Endothelial cell of umbilical vein (primary cell): ENCODE results near the gene LGR6. TPM values are rescaled to one million over a fixed set of nuclear protein-coding genes. Genes with fewer than 3 reads are reported as not detected.

Source experiments
- BruUV-seq: library from RNA; stranded (reverse); fragments of 400-500 nt; replicated peaks from 2 replicates; lab custom pipeline; 2021; lab: Mats Ljungman, UMichigan
- CTCF ChIA-PET: fragments of 300-600, 350-600 bp; sonication (Branson Sonifier 250); formaldehyde crosslinking; loops from one replicate; lab custom pipeline; 2021; ENCODE audit warnings: antibody characterized with exemption, inconsistent platforms; lab: Charles Lee
- POLR2A ChIA-PET: fragments of 300-600, 350-600 bp; sonication (Branson Sonifier 250); formaldehyde crosslinking; loops from one replicate; lab custom pipeline; 2021; ENCODE audit warnings: antibody characterized with exemption, inconsistent platforms; lab: Charles Lee
- DNase-seq: peaks from one replicate; pipeline ENCODE4 v3.0.0-alpha.2; 2011; ENCODE audit warnings: low read depth, low spot score
- FAIRE-seq: peaks from 2 replicates; lab custom pipeline; 2011; peaks lifted over from hg19 to GRCh38; lab: Jason Lieb, UNC
- H2AFZ ChIP-seq: 2 replicates; pipeline ENCODE4 v1.6.0; 2012; ENCODE audit warnings: low read depth, low read length, control low read depth, inconsistent platforms
- H3K27ac ChIP-seq: 2 replicates; pipeline ENCODE4 v1.5.1; 2011; ENCODE audit warnings: low read depth, mild to moderate bottlenecking, control low read depth, low read length, moderate library complexity; ENCODE audit not compliant: insufficient read depth
- H3K27me3 ChIP-seq, 2 experiments: 2 replicates each; pipeline versions ENCODE4 v1.6.0 to v1.6.1; 2011; ENCODE audit warnings: low read length in 2 of 2, mixed read lengths in 1 of 2; ENCODE audit not compliant: control insufficient read depth in 2 of 2, insufficient read depth in 2 of 2
- H3K36me3 ChIP-seq, 2 experiments: 2 replicates in 1 of 2; 3 replicates in 1 of 2; pipeline ENCODE4 v1.5.1; 2011; ENCODE audit warnings: low read length in 2 of 2, mild to moderate bottlenecking in 1 of 2, moderate library complexity in 1 of 2; ENCODE audit not compliant: control insufficient read depth in 2 of 2, insufficient read depth in 2 of 2; ENCODE audit errors: extremely low read depth in 1 of 2
- H3K4me1 ChIP-seq: 3 replicates; pipeline ENCODE4 v1.5.1; 2011; ENCODE audit warnings: mild to moderate bottlenecking, low read length; ENCODE audit not compliant: control insufficient read depth, insufficient read depth; ENCODE audit errors: extremely low read depth
- H3K4me2 ChIP-seq: 2 replicates; pipeline ENCODE4 v1.6.1; 2011; ENCODE audit warnings: low read length, control low read depth, mixed read lengths; ENCODE audit not compliant: insufficient read depth
- H3K4me3 ChIP-seq, 3 experiments: fragments of 200-600 bp in 1 of 3; sonication (generic), shearing (Covaris generic) in 1 of 3; replicated peaks in 1 of 3; 2 replicates each; pipeline ENCODE4 v1.5.1; 2011 to 2016; ENCODE audit warnings: control low read depth in 3 of 3, low read length in 3 of 3, mild to moderate bottlenecking in 2 of 3, inconsistent platforms in 1 of 3, low read depth in 1 of 3, moderate library complexity in 1 of 3; ENCODE audit not compliant: insufficient read depth in 1 of 3
- H3K79me2 ChIP-seq: 2 replicates; pipeline ENCODE4 v1.6.0; 2012; ENCODE audit warnings: low read length, inconsistent platforms; ENCODE audit not compliant: control insufficient read depth, insufficient read depth
- H3K9ac ChIP-seq: replicated peaks from 2 replicates; pipeline ENCODE3; 2011; ENCODE audit warnings: low read length, control low read depth; ENCODE audit not compliant: insufficient read depth; ENCODE audit errors: extremely low read depth
- H3K9me1 ChIP-seq: replicated peaks from 3 replicates; pipeline ENCODE4 v1.6.0; 2011; ENCODE audit warnings: mild to moderate bottlenecking, low read length; ENCODE audit not compliant: control insufficient read depth, insufficient read depth; ENCODE audit errors: extremely low read depth
- H3K9me3 ChIP-seq: replicated peaks from 2 replicates; pipeline ENCODE4 v1.5.1; 2012; ENCODE audit warnings: low read length, inconsistent platforms; ENCODE audit not compliant: control insufficient read depth, insufficient read depth
- H4K20me1 ChIP-seq: replicated peaks from 2 replicates; pipeline ENCODE3; 2011; ENCODE audit warnings: mild to moderate bottlenecking, low read length; ENCODE audit not compliant: control insufficient read depth, insufficient read depth; ENCODE audit errors: extremely low read depth
- CTCF ChIP-seq, 2 donors: IDR thresholded peaks; 1 replicate in 1 of 2; 2 replicates in 1 of 2; pipeline ENCODE4 v1.5.1; 2011; ENCODE audit warnings: low read length in 2 of 2, mild to moderate bottlenecking in 2 of 2, moderate library complexity in 2 of 2, control low read depth in 1 of 2, inconsistent platforms in 1 of 2, low read depth in 1 of 2; ENCODE audit not compliant: insufficient read depth in 1 of 2; ENCODE audit errors: extremely low read depth in 1 of 2
- FOS ChIP-seq: IDR thresholded peaks from 2 replicates; pipeline ENCODE4 v1.6.1; 2011; ENCODE audit warnings: mild to moderate bottlenecking, low read length, moderate library complexity, borderline replicate concordance; ENCODE audit not compliant: insufficient read depth
- JUN ChIP-seq: IDR thresholded peaks from 2 replicates; pipeline ENCODE4 v1.6.1; 2011; ENCODE audit warnings: borderline replicate concordance, low read depth; ENCODE audit not compliant: insufficient read length, insufficient read depth
- MAX ChIP-seq: IDR thresholded peaks from 2 replicates; pipeline ENCODE4 v1.6.1; 2011; ENCODE audit not compliant: insufficient read depth, insufficient read length
- MYC ChIP-seq: IDR thresholded peaks from one replicate; pipeline ENCODE4 v1.6.1; 2011; ENCODE audit warnings: mild to moderate bottlenecking, low read depth, low read length
- dilution Hi-C: fragments of 300-500 bp; cut with MboI; formaldehyde crosslinking; loops from one replicate; pipeline ENCODE4 v1.15.0; 2019; ENCODE audit warnings: low sequenced_read_pairs; ENCODE audit not compliant: extremely low pct_ligation_motif_present
- intact Hi-C: fragments of 100-400 bp; cut with micrococcal nuclease; formaldehyde crosslinking; loops from one replicate; pipeline ENCODE4 v1.10.0; 2022
- polyA plus RNA-seq, 4 experiments: library from polyadenylated mRNA; depleted of rRNA in 3 of 4; stranded (reverse) in 3 of 4; unstranded in 1 of 4; fragments of >200 nt; gene quantifications; 2 replicates each; pipeline versions ENCODE4 v1.2.1 to v1.2.3, GENCODE V29; 2011 to 2012; ENCODE audit warnings: missing spikeins in 1 of 4
- total RNA-seq: library from RNA; stranded (reverse); gene quantifications from 2 replicates; pipeline ENCODE4 v1.2.3, GENCODE V29; 2021

LGR6 gene
- total and polyA plus RNA-seq, 2 donors (not counting 3 experiments of a cell fraction or from before 2014, with no cell fraction given), result not detected

- H3K9me3 ChIP-seq, result no peaks in the 10 kb centered on the region
- H3K4me1 ChIP-seq, result peaks cover 15% of the 10 kb centered on the region
- CTCF ChIA-PET, result interaction anchor here (0.7 to 4.2 kb wide), 21 partner anchors 8 to 445 kb away, joined by 3 to 117 read pairs (median 6); no protein-coding TSS in a partner anchor
- no peaks in the 10 kb centered on the region for H3K36me3 ChIP-seq
- no peak overlapping the region for H3K4me2 ChIP-seq
- no peak overlapping the region for H2AFZ ChIP-seq
- peaks cover 0 to 4% of the 10 kb centered on the region in 2 experiments for H3K27me3 ChIP-seq
- no peaks in the 10 kb centered on the region for H3K9me1 ChIP-seq
- no peaks in the 10 kb centered on the region for H3K79me2 ChIP-seq
- BruUV-seq, result no TSS peak
- dilution Hi-C loops, result no loop called here
- no peaks in the 10 kb centered on the region for H4K20me1 ChIP-seq
- no peak overlapping the region for H3K4me3 ChIP-seq
- H3K9ac ChIP-seq, result no peak overlapping the region
- DNase-seq, result no peak
- no peak overlapping the region for H3K27ac ChIP-seq
- FAIRE-seq, result no peak
- intact Hi-C loops, result no loop called here
- TF ChIP-seq JUN (no peak), MAX (no peak), CTCF (IDR thresholded peaks at IDR 0.05; ENCODE audit: extremely low read depth in 1 of 2, insufficient read depth in 1 of 2, low read depth in 1 of 2, low read length in 2 of 2) (no peak), MYC (no peak), FOS (no peak)
- POLR2A ChIA-PET, result interaction anchor here (1.9 kb wide), 1 partner anchor 12 kb away, joined by 4 read pairs; no protein-coding TSS in a partner anchor
Observed at GRCh38 chr1:202275061-202275770, 81.6 kb downstream of the LGR6 start.
